ENCODE data around the gene OR5M8. TPM values are rescaled to one million over a fixed set of nuclear protein-coding genes. Genes with fewer than 3 reads are reported as not detected.

Gene OR5M8
- not detected in 5 replicates for total RNA-seq (2022; extraction: Qiagen RNA extraction; ENCODE audit: low read depth)

DNA sequence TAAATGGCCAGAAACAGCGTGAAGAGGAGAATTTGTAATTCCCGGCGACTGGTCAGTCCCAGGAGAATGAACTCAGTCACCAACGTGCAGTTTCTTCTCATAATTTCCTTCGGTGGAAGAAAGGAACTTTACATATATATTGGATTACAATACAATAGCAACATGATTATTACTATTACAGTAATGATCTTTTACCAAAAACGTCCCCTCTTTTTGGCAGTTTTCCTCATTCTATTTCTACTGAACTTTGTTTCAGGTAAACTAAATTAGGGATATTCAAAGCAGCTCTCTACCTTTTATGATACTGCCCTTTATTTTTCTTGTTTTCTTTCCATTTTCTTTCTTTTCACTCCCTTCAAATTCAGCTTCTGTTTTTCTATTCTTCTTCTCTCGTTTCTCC is at the start of gene OR5M8:
Gene OR5M8, minus strand, starts transcription at position 101 of the 400 bp plus-strand sequence. Its CDS starts 0 bp downstream, at position 101.

DNA sequence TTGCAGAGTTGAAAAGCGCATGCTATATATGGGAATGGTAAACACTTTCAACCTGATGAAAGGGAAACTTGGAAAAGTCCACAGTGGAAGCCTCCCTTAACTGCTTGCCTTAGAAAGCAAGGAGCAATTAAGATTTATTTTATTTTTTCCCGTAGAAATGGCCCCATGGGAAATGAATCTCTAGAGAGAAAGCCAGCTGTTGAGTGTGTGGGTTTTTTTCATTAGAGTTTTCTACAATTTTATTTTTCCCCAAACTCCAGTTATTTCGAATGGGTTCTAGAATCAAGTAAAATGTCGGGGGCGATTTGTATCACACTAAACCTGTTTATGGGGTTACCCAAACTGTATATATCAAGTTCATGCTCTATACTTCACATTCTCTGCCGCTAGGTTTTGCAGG is 17.9 kb downstream of the OR5M8 start, which contains the start of gene OR5M3:
Gene OR5M3, minus strand, starts transcription at position 101 of the 400 bp plus-strand sequence. CDS start 2,855 bp downstream, outside the sequence.

Other genes starting within 250 kb of the OR5M8 start
- gene OR5T3, start 239.1 kb downstream of the OR5M8 start, total RNA-seq (2022; extraction: Qiagen RNA extraction; ENCODE audit: low read depth): not detected in 5 replicates
- gene OR5T1, start 217.2 kb downstream of the OR5M8 start, total RNA-seq (2022; extraction: Qiagen RNA extraction; ENCODE audit: low read depth): not detected in 5 replicates
- gene OR8H1, start 199.1 kb downstream of the OR5M8 start, total RNA-seq (2022; extraction: Qiagen RNA extraction; ENCODE audit: low read depth): not detected in 5 replicates
- not detected in 5 replicates for gene OR8K3, start 176.2 kb downstream of the OR5M8 start, total RNA-seq (2022; extraction: Qiagen RNA extraction; ENCODE audit: low read depth)
- not detected in 5 replicates for gene OR8K1, start 145.3 kb downstream of the OR5M8 start, total RNA-seq (2022; extraction: Qiagen RNA extraction; ENCODE audit: low read depth)
- gene OR8J1, start 137.1 kb downstream of the OR5M8 start, total RNA-seq (2022; extraction: Qiagen RNA extraction; ENCODE audit: low read depth): not detected in 5 replicates
- gene OR8U1, start 115.7 kb downstream of the OR5M8 start, total RNA-seq (2022; extraction: Qiagen RNA extraction; ENCODE audit: low read depth): not detected in 5 replicates
- gene OR5AL1, start 78.7 kb downstream of the OR5M8 start, total RNA-seq (2022; extraction: Qiagen RNA extraction; ENCODE audit: low read depth): not detected in 5 replicates
- gene OR5M3, start 18.0 kb downstream of the OR5M8 start, total RNA-seq (2022; extraction: Qiagen RNA extraction; ENCODE audit: low read depth): not detected in 5 replicates
- not detected in 5 replicates for gene OR5M11, start 51.9 kb upstream of the OR5M8 start, total RNA-seq (2022; extraction: Qiagen RNA extraction; ENCODE audit: low read depth)
- gene OR5M10, start 86.4 kb upstream of the OR5M8 start, total RNA-seq (2022; extraction: Qiagen RNA extraction; ENCODE audit: low read depth): not detected in 5 replicates
- gene OR5M1, start 123.5 kb upstream of the OR5M8 start, total RNA-seq (2022; extraction: Qiagen RNA extraction; ENCODE audit: low read depth): not detected in 5 replicates
- not detected in 5 replicates for gene OR5AP2, start 151.1 kb upstream of the OR5M8 start, total RNA-seq (2022; extraction: Qiagen RNA extraction; ENCODE audit: low read depth)
- not detected in 5 replicates for gene OR5AR1, start 172.3 kb upstream of the OR5M8 start, total RNA-seq (2022; extraction: Qiagen RNA extraction; ENCODE audit: low read depth)
- gene OR9G1, start 207.7 kb upstream of the OR5M8 start, total RNA-seq (2022; extraction: Qiagen RNA extraction; ENCODE audit: low read depth): not detected in 5 replicates